Gastroesophageal sphincter (tissue), 3 donors: ENCODE results near the gene MYZAP.

ENCODE experiments used
- CTCF ChIP-seq, 4 experiments: fragments of 200-600 bp in 2 of 4; fragments of 450-650 bp in 2 of 4; sonication (generic) in 1 of 4; IDR thresholded peaks; one replicate each; pipeline ENCODE4 v1.5.1; 2017 to 2019; ENCODE audit warnings: antibody characterized with exemption in 4 of 4, mild to moderate bottlenecking in 2 of 4, moderate library complexity in 2 of 4
- EP300 ChIP-seq: sonication (generic); formaldehyde crosslinking; IDR thresholded peaks from one replicate; pipeline ENCODE4 v1.6.1; 2017; ENCODE audit warnings: antibody characterized with exemption, mild to moderate bottlenecking

DNA sequence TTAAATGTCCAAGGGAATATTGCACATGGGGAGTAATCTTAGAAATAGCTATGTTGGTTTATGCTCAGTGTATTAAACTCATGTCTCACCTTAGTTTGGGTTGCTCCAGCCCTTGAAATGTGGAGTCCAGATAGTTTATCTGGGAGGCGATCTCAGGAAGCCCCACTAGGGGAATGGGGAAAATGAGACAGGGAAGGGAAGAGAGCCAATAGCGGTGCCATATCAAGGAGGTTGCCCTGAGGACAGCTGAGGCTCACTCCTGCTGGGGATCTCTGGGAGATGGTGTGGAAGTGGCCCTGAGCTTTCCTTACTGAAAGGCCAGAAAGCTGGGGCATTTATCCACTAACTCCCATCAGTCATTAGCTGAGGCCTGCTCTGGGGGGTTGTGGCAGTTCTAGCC lies 71.6 kb downstream of the MYZAP start:
- TF ChIP-seq CTCF (IDR thresholded peaks at IDR 0.05) (no peak), EP300 (no peak)
